SK-N-SH treated with all-trans-retinoic acid at 6 μM for 48 hours (cell line): ENCODE results near the gene MKX.

Source experiments
- ATAC-seq: fragments of 200-7000 bp; cut with Tn5 transposase; 3 replicates; pipeline ENCODE4 v1.9.1; 2020; ENCODE audit warnings: mild to moderate bottlenecking, moderate library complexity
- ARNTL ChIP-seq: fragments of 450-650 bp; formaldehyde crosslinking; IDR thresholded peaks from 2 replicates; pipeline ENCODE4 v1.5.0; 2020; ENCODE audit warnings: low read depth, mild to moderate bottlenecking, moderate library complexity, borderline replicate concordance
- CREB5 ChIP-seq: fragments of 250-450 bp; sonication (Bioruptor Pico); IDR thresholded peaks from 2 replicates; pipeline ENCODE4 v1.5.1; 2020; ENCODE audit warnings: low read depth, mild to moderate bottlenecking, moderate library complexity
- CSDC2 ChIP-seq: fragments of 250-450 bp; sonication (Bioruptor Pico); IDR thresholded peaks from 2 replicates; pipeline ENCODE4 v1.5.0; 2020; ENCODE audit warnings: mild to moderate bottlenecking, moderate library complexity
- CSRNP3 ChIP-seq: fragments of 250-450 bp; sonication (Bioruptor Pico); IDR thresholded peaks from 2 replicates; pipeline ENCODE4 v1.5.1; 2021; ENCODE audit warnings: mild to moderate bottlenecking, moderate library complexity
- GLIS3 ChIP-seq: fragments of 250-450 bp; sonication (Bioruptor Pico); IDR thresholded peaks from 2 replicates; pipeline ENCODE4 v1.5.0; 2020; ENCODE audit warnings: mild to moderate bottlenecking, moderate library complexity
- ISL1 ChIP-seq: fragments of 250-450 bp; sonication (Bioruptor Pico); IDR thresholded peaks from 2 replicates; pipeline ENCODE4 v2.1.2; 2022; ENCODE audit warnings: mild to moderate bottlenecking, moderate library complexity
- OSR1 ChIP-seq: fragments of 250-450 bp; sonication (Bioruptor Pico); IDR thresholded peaks from 2 replicates; pipeline ENCODE4 v1.8.0; 2022; ENCODE audit warnings: moderate library complexity, mild to moderate bottlenecking, inconsistent platforms
- POU6F1 ChIP-seq: fragments of 250-450 bp; sonication (Bioruptor Pico); IDR thresholded peaks from 2 replicates; pipeline ENCODE4 v1.8.0; 2021; ENCODE audit warnings: low read depth, mild to moderate bottlenecking, moderate library complexity, borderline replicate concordance
- PPARA ChIP-seq: fragments of 250-450 bp; sonication (Bioruptor Pico); IDR thresholded peaks from 2 replicates; pipeline ENCODE4 v1.5.0; 2020; ENCODE audit warnings: mild to moderate bottlenecking, borderline replicate concordance
- RARB ChIP-seq: fragments of 250-450 bp; sonication (Bioruptor Pico); IDR thresholded peaks from 2 replicates; pipeline ENCODE4 v1.8.0; 2021; ENCODE audit warnings: mild to moderate bottlenecking, moderate library complexity
- SNAI2 ChIP-seq: fragments of 250-450 bp; sonication (Bioruptor Pico); IDR thresholded peaks from 2 replicates; pipeline ENCODE4 v1.5.0; 2020; ENCODE audit warnings: mild to moderate bottlenecking, moderate library complexity
- TSHZ2 ChIP-seq: fragments of 250-450 bp; sonication (Bioruptor Pico); IDR thresholded peaks from 2 replicates; pipeline ENCODE4 v1.5.0; 2020; ENCODE audit warnings: mild to moderate bottlenecking, moderate library complexity
- ZC3H10 ChIP-seq: fragments of 250-450 bp; sonication (Bioruptor Pico); IDR thresholded peaks from 2 replicates; pipeline ENCODE4 v1.5.1; 2021; ENCODE audit warnings: mild to moderate bottlenecking, moderate library complexity
- ZFP3 ChIP-seq: fragments of 250-450 bp; sonication (Bioruptor Pico); IDR thresholded peaks from 2 replicates; pipeline ENCODE4 v1.5.0; 2020; ENCODE audit warnings: mild to moderate bottlenecking, moderate library complexity
- ZFP30 ChIP-seq: fragments of 450-650 bp; formaldehyde crosslinking; IDR thresholded peaks from 2 replicates; pipeline ENCODE4 v1.5.0; 2022; ENCODE audit warnings: mild to moderate bottlenecking, moderate library complexity
- ZNF565 ChIP-seq: fragments of 450-650 bp; formaldehyde crosslinking; conservative IDR thresholded peaks from 2 replicates; pipeline ENCODE4 v1.5.0; 2020; ENCODE audit warnings: low read depth, mild to moderate bottlenecking, moderate library complexity
- ZNF70 ChIP-seq: fragments of 450-650 bp; formaldehyde crosslinking; IDR thresholded peaks from 2 replicates; pipeline ENCODE4 v1.5.0; 2020; ENCODE audit warnings: mild to moderate bottlenecking, moderate library complexity

Gene MKX

GRCh38 chr10:27628621-27629020, 117.0 kb downstream of the MKX start:
- no peak for ATAC-seq
- TF ChIP-seq ZNF565 (CRISPR knock-in tag) (no peak), POU6F1 (CRISPR knock-in tag) (no peak), ZC3H10 (CRISPR knock-in tag) (no peak), ARNTL (CRISPR knock-in tag) (no peak), SNAI2 (CRISPR knock-in tag) (no peak), TSHZ2 (CRISPR knock-in tag) (no peak), ZNF70 (CRISPR knock-in tag) (no peak), OSR1 (CRISPR knock-in tag) (no peak), PPARA (no peak)

- no peak for ATAC-seq
- TF ChIP-seq CREB5: no peak
- no peak for TF ChIP-seq ZFP30 (CRISPR knock-in tag)
- no peak for TF ChIP-seq ZNF70 (CRISPR knock-in tag)
- TF ChIP-seq OSR1 (CRISPR knock-in tag): no peak
- no peak for TF ChIP-seq SNAI2 (CRISPR knock-in tag)
- TF ChIP-seq POU6F1 (CRISPR knock-in tag): no peak
- TF ChIP-seq TSHZ2 (CRISPR knock-in tag): no peak
- TF ChIP-seq CSRNP3 (CRISPR knock-in tag): no peak
- TF ChIP-seq ZNF565 (CRISPR knock-in tag): no peak
- TF ChIP-seq PPARA: no peak
Observed at GRCh38 chr10:27626890-27627289, 118.7 kb downstream of the MKX start.

GRCh38 chr10:27625452-27626211, 120.0 kb downstream of the MKX start:
- ATAC-seq: no peak
- TF ChIP-seq TSHZ2 (CRISPR knock-in tag): no peak
- TF ChIP-seq ZFP30 (CRISPR knock-in tag): no peak
- no peak for TF ChIP-seq POU6F1 (CRISPR knock-in tag)
- no peak for TF ChIP-seq RARB
- TF ChIP-seq ISL1 (CRISPR knock-in tag): no peak
- no peak for TF ChIP-seq PPARA
- TF ChIP-seq GLIS3 (CRISPR knock-in tag): no peak
- TF ChIP-seq SNAI2 (CRISPR knock-in tag): no peak
- no peak for TF ChIP-seq ARNTL (CRISPR knock-in tag)
- no peak for TF ChIP-seq ZC3H10 (CRISPR knock-in tag)
- TF ChIP-seq ZNF565 (CRISPR knock-in tag): no peak
- no peak for TF ChIP-seq CSDC2 (CRISPR knock-in tag)
- TF ChIP-seq ZFP3 (CRISPR knock-in tag): no peak
